Measurements from ENCODE around the gene PTPRN2.
A peak's percentile ranks its signal among the peaks of the same experiment; 100 is the strongest.

- TF ChIP-seq CTCF (CRISPR knock-in tag; IDR thresholded peaks at IDR 0.05) (no peak), NR3C1 (CRISPR knock-in tag; IDR thresholded peaks at IDR 0.05) (no peak), EZH2 (conservative IDR thresholded peaks at IDR 0.05; ENCODE audit: low read depth, low read length) (no peak), ZNF407 (CRISPR knock-in tag; IDR thresholded peaks at IDR 0.05; ENCODE audit: not compliant biosample characterization) (no peak), ZBTB33 (CRISPR knock-in tag; IDR thresholded peaks at IDR 0.05) (peak; percentile 63), HNF1B (CRISPR knock-in tag; IDR thresholded peaks at IDR 0.05) (no peak), JUND (CRISPR knock-in tag; IDR thresholded peaks at IDR 0.05) (no peak), PTBP1 (IDR thresholded peaks at IDR 0.05; ENCODE audit: low read depth, low read length, poor library complexity, severe bottlenecking) (no peak), RAD21 (CRISPR knock-in tag; IDR thresholded peaks at IDR 0.05) (no peak)
These were observed 60.1 kb downstream of the PTPRN2 start for GRCh38 chr7:158527495-158527894.
